NOMO-1 (cell line): ENCODE results near the gene C1orf35.
"Not testable (repeated sequence)": the region's sequence is repeated elsewhere in the genome, so short reads cannot be mapped to it uniquely, and the experiment has no call there.

Experiments used
- DNase-seq, 2 experiments: peaks; one replicate each; lab custom pipeline; 2025; ENCODE audit not compliant: unreplicated experiment in 2 of 2; lab: John Stamatoyannopoulos, UW

C1orf35 gene

GRCh38 chr1:228142701-228143136 is 39.6 kb upstream of the C1orf35 start:
- DNase-seq: no peak

DNA sequence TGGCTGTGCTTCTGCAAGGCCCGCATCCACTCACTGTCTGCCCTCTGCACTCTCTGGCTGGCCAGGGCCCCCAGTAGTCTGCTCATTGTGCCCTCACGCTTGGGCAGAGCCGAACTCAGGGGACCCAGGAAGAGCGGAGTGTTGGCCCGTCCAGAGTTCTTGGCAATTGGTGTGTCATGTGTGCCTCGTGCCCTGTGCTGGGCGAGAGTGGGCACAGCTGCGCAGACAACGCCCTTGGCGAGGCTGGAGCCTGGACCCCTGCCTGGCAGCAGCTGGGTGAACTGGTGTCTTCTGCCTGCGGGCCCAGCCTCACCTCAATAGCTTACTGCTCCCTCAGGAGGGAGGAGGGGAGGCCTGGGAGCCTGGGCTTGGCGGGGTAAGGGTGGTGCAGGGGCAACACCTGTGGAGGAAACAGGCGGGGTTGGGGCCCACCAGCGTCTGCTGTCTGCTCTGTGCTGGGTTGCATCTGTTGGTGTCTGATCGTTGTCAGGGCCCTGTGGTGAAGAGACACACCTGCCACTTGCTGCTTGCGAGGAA is 39.1 kb upstream of the C1orf35 start:
- no peak for DNase-seq

GRCh38 chr1:228141226-228142044 is 38.3 kb upstream of the C1orf35 start:
- no peak for DNase-seq

- no peak for DNase-seq
These were observed 37.6 kb upstream of the C1orf35 start for GRCh38 chr1:228140724-228141225.

- peak; percentile 99 for DNase-seq
These were observed 37.0 kb upstream of the C1orf35 start, which contains the start of gene GUK1 for GRCh38 chr1:228139931-228140723. Gene GUK1, plus strand, starts transcription at chr1:228140279. Its CDS starts 24 bp downstream, at chr1:228140303.

DNA sequence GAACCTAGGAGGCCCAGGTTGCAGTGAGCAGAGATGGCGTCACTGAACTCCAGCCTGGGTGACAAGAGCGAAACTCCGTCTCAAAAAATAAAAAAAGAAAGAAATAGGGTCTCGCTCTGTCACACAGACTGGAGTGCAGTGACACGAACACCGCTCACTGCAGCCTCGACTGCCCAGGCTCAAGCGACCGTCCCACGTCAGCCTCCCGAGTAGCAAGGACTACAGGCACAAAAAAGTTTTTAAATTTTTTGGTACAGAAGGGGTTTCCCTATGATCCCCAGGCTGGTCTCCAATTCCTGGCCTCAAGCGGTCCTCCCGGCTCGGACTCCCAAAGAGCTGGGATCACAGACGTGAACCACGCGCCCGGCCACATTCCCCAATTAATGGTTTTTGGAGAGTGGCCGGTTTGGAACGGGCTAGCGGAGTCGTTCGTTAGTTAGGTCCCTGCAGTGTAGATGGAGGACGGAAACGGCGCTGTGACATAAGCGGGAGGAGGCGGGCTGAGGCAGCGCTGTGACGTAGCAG is 36.3 kb upstream of the C1orf35 start:
- DNase-seq: no peak

DNA sequence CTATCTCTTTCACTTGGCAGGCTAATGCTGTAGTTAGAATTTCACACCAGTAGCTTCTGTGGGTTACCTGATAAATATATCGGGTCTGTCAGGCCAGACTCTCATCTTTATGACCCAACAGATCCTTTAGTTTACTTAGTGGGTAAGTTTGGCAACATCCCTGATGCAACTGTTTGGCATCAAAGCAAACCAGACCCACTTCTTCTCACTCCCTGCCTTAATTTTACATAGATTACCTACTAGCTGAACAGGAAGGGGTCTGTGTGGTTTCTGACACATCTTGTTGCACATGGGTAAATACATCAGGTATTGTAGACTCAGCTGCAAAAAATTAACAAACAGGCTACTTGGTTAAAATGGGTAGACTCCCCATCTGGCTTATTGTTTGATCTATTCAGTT is 33.8 kb upstream of the C1orf35 start:
- DNase-seq: no peak

GRCh38 chr1:228134591-228134990 is 31.5 kb upstream of the C1orf35 start:
- DNase-seq: no peak

DNA sequence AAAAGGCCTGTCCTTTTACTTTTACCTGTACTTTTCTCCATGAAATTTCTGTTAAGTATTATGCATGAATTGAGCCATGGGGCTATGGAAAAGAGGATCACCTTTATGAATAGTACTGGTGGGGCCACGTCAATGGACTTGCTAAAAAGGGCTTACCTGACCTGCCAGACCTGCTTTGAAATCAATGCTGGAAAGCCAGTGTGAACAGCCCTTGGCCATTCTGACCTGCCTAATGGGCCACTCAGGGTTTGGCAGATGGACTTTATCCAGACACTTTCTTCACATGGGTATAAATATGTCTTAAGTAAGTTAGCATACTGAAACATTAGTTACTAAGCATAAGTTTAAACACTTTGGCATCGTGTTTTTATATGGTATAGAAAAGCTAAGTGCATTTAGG is 28.6 kb upstream of the C1orf35 start:
- DNase-seq: no peak

DNA sequence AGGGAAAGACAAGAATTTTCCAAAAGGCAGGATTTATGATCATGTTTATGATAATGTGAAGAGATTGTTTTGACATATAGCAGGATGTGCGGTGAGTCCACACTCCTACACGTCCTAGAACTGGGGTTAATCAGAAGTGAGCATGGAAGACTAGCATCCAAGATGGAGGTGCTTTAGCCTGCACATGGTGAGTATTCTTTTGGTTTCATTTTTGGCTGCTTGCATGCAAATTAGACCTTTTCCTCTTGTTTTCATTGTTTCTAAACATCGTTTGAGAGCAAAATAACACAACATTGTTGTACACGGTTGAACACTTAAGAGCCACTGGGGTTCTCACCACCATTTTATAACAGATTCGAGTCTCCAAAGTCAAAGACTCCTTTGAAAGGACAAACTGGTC is 22.1 kb upstream of the C1orf35 start:
- no peak for DNase-seq

- DNase-seq: no peak
These were observed 20.4 kb upstream of the C1orf35 start for GRCh38 chr1:228123505-228123904.

GRCh38 chr1:228122921-228123441 is 19.9 kb upstream of the C1orf35 start:
- no peak for DNase-seq

- DNase-seq: peak; percentile 35 to 75
These were observed 17.8 kb upstream of the C1orf35 start for GRCh38 chr1:228120857-228121489.

- DNase-seq: no peak
These were observed 17.2 kb upstream of the C1orf35 start for GRCh38 chr1:228120351-228120750.

DNA sequence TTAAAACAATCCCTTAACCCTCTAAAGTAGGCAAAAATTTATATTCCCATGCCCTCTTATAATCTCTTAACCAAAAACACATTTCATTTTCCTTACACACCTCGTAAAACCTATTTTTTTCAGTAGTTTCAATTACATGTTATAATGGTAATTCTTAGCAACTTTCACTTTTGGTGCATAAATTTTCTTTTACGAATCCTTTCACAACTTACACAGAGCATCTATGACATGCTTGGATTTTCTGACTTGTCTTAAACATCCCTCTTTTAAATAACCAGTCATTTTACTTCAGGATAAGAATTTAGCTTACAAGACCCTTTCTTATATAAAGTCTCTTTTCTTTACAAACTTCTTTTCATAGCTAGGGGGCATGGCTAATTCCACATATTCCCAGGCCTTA is 14.9 kb upstream of the C1orf35 start:
- DNase-seq: no peak

- DNase-seq: no peak
These were observed 14.2 kb upstream of the C1orf35 start for GRCh38 chr1:228117335-228117734.

- no peak for DNase-seq
These were observed 11.7 kb upstream of the C1orf35 start for GRCh38 chr1:228114827-228115226.

DNA sequence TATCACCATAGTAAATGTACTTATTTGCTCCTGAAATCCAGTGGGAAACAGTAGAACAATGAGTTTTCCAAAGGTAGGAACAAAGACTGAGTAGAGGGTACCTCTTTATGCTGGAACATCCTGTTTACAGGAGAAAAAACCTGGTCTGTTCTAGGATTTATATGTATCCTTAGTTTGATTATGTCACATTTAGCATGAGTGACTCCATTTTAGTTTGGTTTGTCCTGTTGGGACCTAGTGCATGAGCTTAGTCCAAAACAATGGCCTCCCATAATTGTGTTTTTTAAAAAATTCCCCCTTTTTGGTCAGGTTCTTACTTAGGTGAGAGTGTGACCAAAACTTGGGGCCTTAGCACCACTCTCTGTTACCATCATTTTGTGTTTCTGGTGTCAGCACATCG is 9.5 kb upstream of the C1orf35 start:
- DNase-seq: no peak

- DNase-seq: no peak
These were observed 9.0 kb upstream of the C1orf35 start for GRCh38 chr1:228112167-228112566.

GRCh38 chr1:228111315-228111714 is 8.2 kb upstream of the C1orf35 start:
- not testable (repeated sequence) for DNase-seq
